NCI-H146 treated with DMSO at 0.1 percent for 48 hours (cell line): ENCODE data around the gene IGFLR1.
A peak's percentile ranks its signal among the peaks of the same experiment; 100 is the strongest.

Experiments used
- DNase-seq: peaks from one replicate; lab custom pipeline; 2025; ENCODE audit not compliant: unreplicated experiment; lab: John Stamatoyannopoulos, UW

The IGFLR1 gene

DNA sequence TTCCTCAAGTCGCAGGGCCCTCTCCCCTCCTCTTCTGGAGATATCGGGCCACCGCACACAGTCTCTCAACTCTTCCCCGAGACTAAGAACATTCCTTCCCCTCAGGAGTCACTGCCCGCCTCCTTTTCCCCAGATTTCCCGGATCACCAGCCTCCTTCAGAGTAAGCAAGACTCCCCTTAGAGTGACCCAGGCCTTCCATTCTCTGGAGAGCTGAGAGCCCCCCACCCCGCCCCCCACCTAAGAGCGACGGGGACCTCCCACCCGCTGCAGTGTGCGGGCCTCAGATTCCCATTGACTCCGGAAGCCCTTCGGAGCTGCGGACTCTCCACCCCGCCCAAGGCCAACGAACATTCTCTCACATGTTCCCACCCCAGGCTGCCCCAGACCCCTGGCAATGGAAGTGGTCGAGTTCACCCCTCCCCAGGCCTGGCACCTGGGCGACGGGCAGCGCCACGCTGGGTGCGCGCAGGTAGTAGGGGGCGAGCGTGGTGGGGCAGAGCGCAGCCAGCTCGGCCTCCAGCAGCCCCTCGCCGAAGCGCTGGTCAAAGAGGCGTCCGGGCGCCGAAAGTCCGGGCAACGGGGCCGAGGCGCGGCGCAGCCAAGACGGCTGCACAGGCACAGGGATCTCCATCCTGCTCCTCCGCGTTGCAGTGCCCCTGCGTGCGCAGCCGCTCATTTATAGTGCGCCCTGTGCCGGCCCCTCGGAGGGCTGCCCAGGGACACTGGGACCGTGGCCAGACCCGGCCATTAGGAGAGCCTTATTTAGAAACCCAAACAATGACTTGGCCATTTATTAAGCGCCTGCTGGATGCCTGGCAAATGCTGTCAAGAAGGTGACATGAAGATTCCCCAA, 14.4 kb upstream of the IGFLR1 start, which contains the start of gene HSPB6:
TSS of gene HSPB6 (minus strand) at position 653 of the 854 bp plus-strand sequence. CDS start at position 632, 21 bp downstream.
- DNase-seq = no peak

DNA sequence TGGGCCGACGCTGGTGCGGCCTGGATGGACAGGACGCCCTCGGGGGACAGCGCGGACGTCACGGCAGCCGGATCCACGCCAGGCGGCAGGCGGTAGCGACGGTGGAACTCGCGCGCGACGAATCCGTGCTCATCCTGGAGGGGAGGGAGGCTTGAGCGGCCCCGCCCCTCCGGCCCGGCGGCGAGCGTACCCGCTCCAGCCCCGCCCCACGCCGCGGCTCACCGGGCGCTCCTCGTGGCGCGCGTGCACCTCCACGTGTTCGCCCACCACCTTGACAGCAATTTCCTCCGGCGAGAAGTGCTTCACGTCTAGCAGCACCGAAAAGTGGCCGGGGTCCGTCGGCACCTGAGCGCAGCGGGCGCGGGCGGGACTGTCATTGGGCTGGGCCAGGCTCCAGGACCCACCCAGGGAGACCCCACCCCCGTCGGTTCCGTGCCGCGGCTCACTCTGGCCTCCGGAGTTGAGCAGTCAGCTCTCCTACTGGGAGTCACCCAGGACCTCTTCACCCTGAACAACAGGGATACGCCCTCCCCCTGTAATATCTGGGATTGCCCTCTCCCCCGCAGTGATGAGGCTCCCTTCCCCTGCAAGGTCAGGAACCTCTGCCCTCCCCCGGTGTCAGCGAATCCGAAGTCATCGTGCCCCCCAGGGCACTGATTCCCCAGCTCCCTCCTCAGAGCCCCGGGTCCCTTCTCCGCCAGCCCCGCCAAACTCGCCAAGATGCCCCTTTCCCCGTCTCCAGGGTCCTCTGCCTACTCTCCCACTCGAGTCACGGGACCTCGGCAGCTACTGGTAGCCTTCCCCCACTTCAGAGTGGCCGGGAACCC, 13.5 kb upstream of the IGFLR1 start:
- DNase-seq = no peak

- no peak for DNase-seq
These were observed 12.9 kb upstream of the IGFLR1 start for GRCh38 chr19:35755131-35755549.

DNA sequence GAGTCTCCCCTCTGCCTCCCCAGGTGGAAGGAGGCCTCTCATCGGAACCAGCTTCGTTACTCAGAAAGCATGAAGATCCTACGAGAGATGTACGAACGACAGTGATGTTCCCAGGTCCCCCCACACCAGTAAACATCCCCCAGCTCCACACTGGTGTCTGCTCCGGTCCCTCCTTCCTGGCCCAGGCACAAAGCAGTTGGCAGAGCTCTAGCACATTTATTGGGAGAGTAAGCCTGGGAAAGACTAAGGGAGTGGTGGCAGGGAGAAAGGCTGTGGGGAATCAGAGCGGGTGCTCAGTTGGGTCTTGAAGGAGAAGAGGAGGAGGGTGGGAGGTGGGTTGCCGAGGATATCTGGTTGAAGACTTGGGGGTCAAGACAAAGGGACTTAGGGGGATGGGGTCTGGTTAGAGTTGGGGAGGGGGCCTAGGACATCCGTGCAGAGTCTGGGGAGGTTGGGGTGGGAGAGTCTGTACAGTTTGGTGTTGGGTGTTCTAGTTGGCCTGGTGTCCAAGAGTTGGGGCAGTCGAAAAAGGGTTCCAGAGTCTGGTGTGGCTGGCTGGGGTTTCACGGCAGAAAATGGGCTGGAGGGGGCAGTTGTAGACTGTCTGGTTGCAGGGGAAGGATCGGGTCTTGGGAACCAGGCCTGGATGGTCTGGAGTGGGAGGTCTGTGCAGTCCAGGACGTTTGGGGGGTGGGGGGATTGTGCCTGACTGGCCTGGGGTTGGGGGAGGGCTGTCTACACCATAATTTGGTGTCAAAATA, 12.3 kb upstream of the IGFLR1 start:
- no peak for DNase-seq

DNA sequence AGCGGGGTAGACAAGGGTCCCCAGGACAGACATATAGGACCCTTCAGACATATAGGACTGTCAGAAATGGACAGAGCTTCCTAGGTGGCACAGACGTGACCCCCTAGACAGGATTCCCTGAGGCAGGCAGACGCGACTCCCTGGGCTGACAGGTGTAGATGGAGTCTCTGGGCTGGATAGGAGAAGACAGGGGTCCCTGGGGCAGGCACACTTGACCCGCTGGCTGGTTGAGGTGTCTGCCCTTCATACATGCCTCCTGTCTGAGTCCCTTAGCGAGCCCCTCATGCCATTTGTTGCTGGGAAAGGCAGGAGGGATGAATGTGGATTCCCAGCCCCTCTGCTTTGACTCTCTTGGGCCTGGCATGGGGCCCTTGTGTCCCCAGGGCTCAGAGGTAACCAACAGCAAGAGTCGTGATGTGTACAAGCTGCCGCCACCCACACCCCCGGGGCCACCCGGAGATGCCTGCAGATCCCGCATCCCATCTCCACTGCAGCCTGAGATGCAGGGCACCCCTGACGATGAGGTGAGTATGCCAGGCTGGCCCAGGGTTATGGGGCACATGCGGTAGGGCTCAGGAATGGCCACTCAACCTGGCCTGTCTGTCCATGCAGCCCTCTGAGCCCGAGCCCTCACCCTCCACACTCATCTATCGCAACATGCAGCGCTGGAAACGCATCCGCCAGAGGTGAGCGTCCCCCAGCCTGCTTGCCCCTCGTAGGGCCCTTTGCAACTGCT, 11.6 kb upstream of the IGFLR1 start:
- DNase-seq = no peak

- no peak for DNase-seq
These were observed 10.6 kb upstream of the IGFLR1 start for GRCh38 chr19:35752746-35753350.

- DNase-seq = no peak
These were observed 9.8 kb upstream of the IGFLR1 start for GRCh38 chr19:35751839-35752745.

GRCh38 chr19:35750167-35750566, 7.9 kb upstream of the IGFLR1 start:
- DNase-seq = no peak

GRCh38 chr19:35748106-35749020, 6.1 kb upstream of the IGFLR1 start, which contains the start of gene LIN37:
TSS of gene LIN37 (plus strand) at chr19:35748576. CDS start at chr19:35748725, 149 bp downstream.
- DNase-seq = peak; percentile 99

DNA sequence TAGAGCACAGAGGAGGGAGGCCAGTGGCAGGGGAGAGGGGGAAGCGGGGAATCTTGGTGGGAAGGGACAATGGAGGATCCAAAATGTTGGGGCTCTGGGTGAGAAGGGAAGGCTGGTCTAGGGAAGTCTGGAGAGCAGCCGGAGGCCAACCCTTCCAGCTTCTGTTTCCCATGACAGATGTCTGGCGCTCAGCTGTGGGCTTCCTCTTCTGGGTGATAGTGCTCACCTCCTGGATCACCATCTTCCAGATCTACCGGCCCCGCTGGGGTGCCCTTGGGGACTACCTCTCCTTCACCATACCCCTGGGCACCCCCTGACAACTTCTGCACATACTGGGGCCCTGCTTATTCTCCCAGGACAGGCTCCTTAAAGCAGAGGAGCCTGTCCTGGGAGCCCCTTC, 4.3 kb upstream of the IGFLR1 start:
- no peak for DNase-seq

DNA sequence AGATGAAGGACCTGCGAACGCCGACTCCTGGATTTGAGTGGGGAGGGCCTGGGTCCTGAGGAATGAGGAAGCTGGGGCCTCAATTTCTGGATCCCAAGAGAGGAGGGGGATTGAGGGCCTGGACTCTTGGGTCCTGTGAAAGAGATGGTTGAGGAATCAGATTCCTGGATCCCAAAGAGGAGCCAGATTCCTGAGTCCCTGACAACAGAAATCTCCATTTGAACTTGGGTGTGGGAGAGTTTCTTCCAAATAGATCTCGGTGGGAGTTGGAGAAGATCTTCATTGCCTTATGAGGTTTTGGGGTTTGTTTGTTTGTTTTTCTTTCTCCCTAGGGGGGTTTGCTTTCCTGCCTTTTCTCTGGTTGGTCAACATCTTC, 3.8 kb upstream of the IGFLR1 start:
- no peak for DNase-seq

GRCh38 chr19:35745328-35746086, 3.3 kb upstream of the IGFLR1 start, which contains the start of the genes PSENEN and U2AF1L4:
TSS of gene PSENEN (plus strand) at chr19:35745651. CDS start at chr19:35745931, 280 bp downstream.
TSS of gene U2AF1L4 (minus strand) at chr19:35745418. CDS start at chr19:35745391, 27 bp downstream.
- peak; percentile 99 for DNase-seq

DNA sequence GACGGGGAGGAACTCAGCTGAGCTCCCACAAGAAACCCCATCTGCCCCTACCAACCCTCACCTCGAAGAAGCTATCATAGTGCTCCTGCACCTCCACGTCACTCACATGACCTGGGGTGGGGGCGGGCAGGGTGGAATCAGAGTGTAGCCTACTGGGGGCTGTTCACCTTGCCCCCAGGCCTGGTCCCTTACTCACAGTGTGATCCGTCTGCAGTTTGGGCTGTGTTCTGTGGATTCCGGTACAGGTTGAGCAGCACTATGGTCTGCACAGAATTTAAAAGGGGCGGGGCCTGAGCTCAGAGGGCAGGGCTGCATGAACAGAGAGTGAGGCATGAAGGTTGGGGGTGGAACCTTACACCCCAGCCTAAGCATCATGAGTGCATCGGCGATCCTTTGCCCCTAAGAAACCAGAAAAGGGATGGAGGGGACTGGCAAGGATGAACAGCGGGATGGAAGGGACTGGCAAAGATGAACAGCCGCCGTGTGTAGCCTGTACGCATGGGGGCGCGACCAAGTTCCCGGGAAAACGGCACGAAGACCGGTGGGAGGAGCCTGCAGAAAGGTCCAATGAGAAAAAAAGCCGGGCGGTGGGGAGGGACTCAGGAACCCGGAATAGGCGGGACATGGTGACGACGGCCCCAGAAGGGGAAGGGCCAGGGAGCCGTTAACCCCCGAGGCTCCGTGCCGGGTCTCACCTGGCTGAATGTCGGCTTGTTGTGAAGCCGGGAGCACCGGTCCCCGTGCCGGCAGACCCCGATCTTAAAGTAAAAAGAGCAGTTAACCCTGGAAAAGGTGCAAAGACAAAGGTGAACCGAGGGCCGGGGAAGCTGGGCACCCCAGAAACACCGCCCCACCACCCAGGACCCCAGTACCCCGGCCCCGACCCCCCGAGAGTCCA, 2.4 kb upstream of the IGFLR1 start:
- DNase-seq = peak; percentile 94

GRCh38 chr19:35743640-35744429, 1.6 kb upstream of the IGFLR1 start:
- DNase-seq = no peak

DNA sequence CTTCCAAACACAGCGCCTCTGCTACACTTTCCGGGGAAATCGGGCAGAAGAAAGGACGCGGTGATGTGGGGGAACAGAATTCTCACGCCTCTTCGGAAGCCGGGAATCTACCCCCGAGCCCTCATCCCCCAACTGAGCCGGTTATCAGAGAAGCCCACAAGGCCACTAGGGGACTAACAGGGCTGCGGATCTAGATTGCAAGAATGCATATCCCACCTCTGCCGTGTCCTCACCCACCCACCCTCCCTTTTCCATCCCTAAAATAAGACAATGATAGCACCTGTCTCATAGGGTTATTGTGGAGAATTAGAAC, 1.1 kb downstream of the IGFLR1 start:
- no peak for DNase-seq
